Fibroblast of lung (primary cell): ENCODE data around the gene RRBP1. TPM values are rescaled to one million over a fixed set of nuclear protein-coding genes. Genes with fewer than 3 reads are reported as not detected.

Experiments used
- DNase-seq, 2 donors: peaks; one replicate each; pipeline versions ENCODE4 v3.0.0 to v3.0.0-alpha.2; 2010; ENCODE audit warnings: low read depth in 2 of 2
- H2AFZ ChIP-seq: 2 replicates; pipeline ENCODE4 v1.5.1; 2012; ENCODE audit warnings: low read length, control low read depth, inconsistent platforms
- H3K27ac ChIP-seq: 2 replicates; pipeline ENCODE4 v1.5.1; 2011; ENCODE audit warnings: low read length, control low read depth; ENCODE audit not compliant: insufficient read depth
- H3K27me3 ChIP-seq: 2 replicates; pipeline ENCODE4 v1.5.1; 2011; ENCODE audit warnings: mild to moderate bottlenecking, low read length; ENCODE audit not compliant: control insufficient read depth, insufficient read depth
- H3K36me3 ChIP-seq: 2 replicates; pipeline ENCODE4 v1.5.1; 2011; ENCODE audit warnings: low read length; ENCODE audit not compliant: control insufficient read depth, insufficient read depth
- H3K4me1 ChIP-seq: 2 replicates; pipeline ENCODE4 v1.5.1; 2011; ENCODE audit warnings: low read length; ENCODE audit not compliant: control insufficient read depth, insufficient read depth; ENCODE audit errors: extremely low read depth
- H3K4me2 ChIP-seq: 2 replicates; pipeline ENCODE4 v1.5.1; 2011; ENCODE audit warnings: low read length, control low read depth; ENCODE audit not compliant: insufficient read depth; ENCODE audit errors: extremely low read depth
- H3K4me3 ChIP-seq, 4 experiments: fragments of 200-600 bp in 1 of 4; sonication (generic) in 1 of 4; replicated peaks in 1 of 4; 2 replicates each; pipeline ENCODE4 v1.5.1; 2011 to 2016; ENCODE audit warnings: low read length in 4 of 4, low read depth in 3 of 4, mild to moderate bottlenecking in 3 of 4, control low read depth in 2 of 4, inconsistent platforms in 1 of 4, mixed read lengths in 1 of 4; ENCODE audit not compliant: insufficient read depth in 1 of 4; ENCODE audit errors: control extremely low read depth in 1 of 4
- H3K79me2 ChIP-seq: 2 replicates; pipeline ENCODE4 v1.5.1; 2012; ENCODE audit warnings: mild to moderate bottlenecking, low read length, inconsistent platforms; ENCODE audit not compliant: control insufficient read depth, insufficient read depth
- H3K9ac ChIP-seq: 2 replicates; pipeline ENCODE4 v1.5.1; 2011; ENCODE audit warnings: mild to moderate bottlenecking, low read length, control low read depth; ENCODE audit not compliant: insufficient read depth
- H3K9me3 ChIP-seq: 2 replicates; pipeline ENCODE4 v1.5.1; 2012; ENCODE audit warnings: low read depth, low read length; ENCODE audit not compliant: control insufficient read depth, insufficient read depth
- H4K20me1 ChIP-seq: 2 replicates; pipeline ENCODE4 v1.5.1; 2011; ENCODE audit warnings: low read length; ENCODE audit not compliant: control insufficient read depth, insufficient read depth; ENCODE audit errors: extremely low read depth
- EZH2 ChIP-seq: IDR thresholded peaks from 2 replicates; pipeline ENCODE4 v1.5.1; 2012; ENCODE audit warnings: low read length, control low read depth, mild to moderate bottlenecking; ENCODE audit errors: missing control alignments
- polyA plus RNA-seq, 2 donors: library from polyadenylated mRNA; depleted of rRNA in 1 of 2; stranded (reverse) in 1 of 2; unstranded in 1 of 2; fragments of >200 nt; gene quantifications; 2 replicates each; pipeline ENCODE4 v1.2.1, GENCODE V29; 2011 to 2012; ENCODE audit warnings: missing spikeins in 1 of 2
- total RNA-seq: library from RNA; depleted of rRNA; stranded (reverse); fragments of >200 nt; gene quantifications from 2 replicates; pipeline ENCODE4 v1.2.1, GENCODE V29; 2014
- TF ChIP-seq, protein P1 (sequence below), 2 donors: IDR thresholded peaks in 1 of 2; conservative IDR thresholded peaks in 1 of 2; 1 replicate in 1 of 2; 2 replicates in 1 of 2; pipeline ENCODE4 v1.5.1; 2011 to 2012; ENCODE audit warnings: low read length in 2 of 2, control low read depth in 1 of 2, inconsistent platforms in 1 of 2, low read depth in 1 of 2, mild to moderate bottlenecking in 1 of 2

Gene RRBP1
- total and polyA plus RNA-seq, 2 donors (not counting 1 experiment from before 2014, with no cell fraction given) = 169 to 233 TPM

- Histone ChIP-seq H3K9ac (peak overlapping the region; percentile 96), H3K36me3 (peaks cover 10% of the 10 kb centered on the region), H2AFZ (no peak overlapping the region), H3K27ac (peak overlapping the region; percentile 94), H3K27me3 (peaks cover 11% of the 10 kb centered on the region), H3K9me3 (no peaks in the 10 kb centered on the region), H3K4me2 (peak overlapping the region; percentile 81), H3K79me2 (peaks cover 59% of the 10 kb centered on the region), H4K20me1 (peaks cover 2% of the 10 kb centered on the region), H3K4me1 (peaks cover 18% of the 10 kb centered on the region), H3K4me3 (peak overlapping the region; percentile 74 to 92 (median 82))
- TF ChIP-seq EZH2 = no peak
- TF ChIP-seq, protein P1, sequence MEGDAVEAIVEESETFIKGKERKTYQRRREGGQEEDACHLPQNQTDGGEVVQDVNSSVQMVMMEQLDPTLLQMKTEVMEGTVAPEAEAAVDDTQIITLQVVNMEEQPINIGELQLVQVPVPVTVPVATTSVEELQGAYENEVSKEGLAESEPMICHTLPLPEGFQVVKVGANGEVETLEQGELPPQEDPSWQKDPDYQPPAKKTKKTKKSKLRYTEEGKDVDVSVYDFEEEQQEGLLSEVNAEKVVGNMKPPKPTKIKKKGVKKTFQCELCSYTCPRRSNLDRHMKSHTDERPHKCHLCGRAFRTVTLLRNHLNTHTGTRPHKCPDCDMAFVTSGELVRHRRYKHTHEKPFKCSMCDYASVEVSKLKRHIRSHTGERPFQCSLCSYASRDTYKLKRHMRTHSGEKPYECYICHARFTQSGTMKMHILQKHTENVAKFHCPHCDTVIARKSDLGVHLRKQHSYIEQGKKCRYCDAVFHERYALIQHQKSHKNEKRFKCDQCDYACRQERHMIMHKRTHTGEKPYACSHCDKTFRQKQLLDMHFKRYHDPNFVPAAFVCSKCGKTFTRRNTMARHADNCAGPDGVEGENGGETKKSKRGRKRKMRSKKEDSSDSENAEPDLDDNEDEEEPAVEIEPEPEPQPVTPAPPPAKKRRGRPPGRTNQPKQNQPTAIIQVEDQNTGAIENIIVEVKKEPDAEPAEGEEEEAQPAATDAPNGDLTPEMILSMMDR (conservative IDR thresholded peaks at IDR 0.05 in 1 of 2, IDR thresholded peaks at IDR 0.05 in 1 of 2; ENCODE audit: low read depth in 1 of 2, low read length in 2 of 2) = no peak
- DNase-seq = peak; percentile 61 to 85
Observed at GRCh38 chr20:17679941-17680835, 1.9 kb downstream of the RRBP1 start.

- peaks cover 20% of the 10 kb centered on the region for H3K4me1 ChIP-seq
Observed at GRCh38 chr20:17678886-17679285, 3.2 kb downstream of the RRBP1 start.

DNA sequence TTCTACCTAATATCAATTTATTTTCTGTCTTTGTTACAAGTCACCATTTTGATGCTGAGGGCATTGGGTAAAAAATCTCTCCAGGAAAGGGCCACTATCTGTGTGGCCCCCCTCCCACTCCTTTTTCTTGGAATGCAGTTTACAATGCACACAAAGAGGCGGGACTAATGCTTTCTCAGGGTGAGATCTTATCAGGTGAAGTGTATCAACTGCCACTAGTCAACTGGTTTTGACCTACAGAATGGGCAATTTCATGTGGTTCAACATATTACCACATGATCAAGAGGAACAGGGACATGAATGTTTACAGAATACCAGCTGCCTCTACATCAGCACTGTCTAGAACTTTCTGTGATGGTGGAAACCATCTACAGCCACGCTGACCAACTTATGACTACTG is 3.7 kb downstream of the RRBP1 start:
- no peak overlapping the region for H3K4me2 ChIP-seq
- H3K9ac ChIP-seq = no peak overlapping the region
- H3K27ac ChIP-seq = no peak overlapping the region
- H3K4me1 ChIP-seq = peaks cover 20% of the 10 kb centered on the region
- H3K79me2 ChIP-seq = peaks cover 78% of the 10 kb centered on the region
- H4K20me1 ChIP-seq = peaks cover 2% of the 10 kb centered on the region
- peaks cover 10% of the 10 kb centered on the region for H3K36me3 ChIP-seq
- no peaks in the 10 kb centered on the region for H3K9me3 ChIP-seq
- TF ChIP-seq, protein P1 (conservative IDR thresholded peaks at IDR 0.05 in 1 of 2, IDR thresholded peaks at IDR 0.05 in 1 of 2; ENCODE audit: low read depth in 1 of 2, low read length in 2 of 2) = no peak
- TF ChIP-seq EZH2 = no peak
- DNase-seq = peak in 1 of 2 donors; percentile 15
- no peak overlapping the region for H3K4me3 ChIP-seq
- H3K27me3 ChIP-seq = no peaks in the 10 kb centered on the region
- no peak overlapping the region for H2AFZ ChIP-seq

More at GRCh38 chr20:17678886-17679285, 3.2 kb downstream of the RRBP1 start:
- peaks cover 2% of the 10 kb centered on the region for H3K27me3 ChIP-seq
- TF ChIP-seq, protein P1 (conservative IDR thresholded peaks at IDR 0.05 in 1 of 2, IDR thresholded peaks at IDR 0.05 in 1 of 2; ENCODE audit: low read depth in 1 of 2, low read length in 2 of 2) = no peak
- TF ChIP-seq EZH2 = no peak
- peaks cover 2% of the 10 kb centered on the region for H4K20me1 ChIP-seq
- H2AFZ ChIP-seq = no peak overlapping the region
- no peak overlapping the region for H3K9ac ChIP-seq
- no peak overlapping the region for H3K27ac ChIP-seq
- H3K9me3 ChIP-seq = no peaks in the 10 kb centered on the region
- no peak overlapping the region for H3K4me2 ChIP-seq
- H3K36me3 ChIP-seq = peaks cover 10% of the 10 kb centered on the region
- peaks cover 72% of the 10 kb centered on the region for H3K79me2 ChIP-seq
- no peak for DNase-seq
- no peak overlapping the region for H3K4me3 ChIP-seq
